Heart left ventricle (tissue), 13 donors: Measurements from ENCODE around the gene WDR33.

Source experiments
- CTCF ChIP-seq, 12 donors: fragments of 200-600 bp; sonication (generic) in 4 of 12; IDR thresholded peaks; one replicate each; pipeline versions ENCODE4 v1.5.0 to v1.8.0; 2018 to 2022; ENCODE audit warnings: antibody characterized with exemption in 12 of 12, mild to moderate bottlenecking in 5 of 12
- POLR2A ChIP-seq, 2 donors: fragments of 450-650 bp; IDR thresholded peaks; one replicate each; pipeline ENCODE4 v1.6.1; 2017; ENCODE audit warnings: antibody characterized with exemption in 2 of 2, mild to moderate bottlenecking in 2 of 2, moderate library complexity in 2 of 2
- donor health status: ischemic (EF 13 %, LVEDD 7.1; RV severe dilation, severe dysfunction).
- donor health status: DM: no; HTN: yes; CAD: no.
- donor health status: DM: no; HTN: no; CAD: no.
- donor health status: ischemic (EF 25% LVEDD 6.9; RV normal size, moderate dysfunction).
- donor health status: ischemic (EF 25% LVEDD 5.7; RV mildly dilated, moderate dysfunction).
- donor health status: ischemic (EF 35%, LVEDD 5.7; RV mildly dilated, moderate dysfunction).
- donor health status: nonischemic (EF 11% LVEDD 7.7; RV severe dilation, severe dysfunction).
- donor health status: DM: yes; HTN: yes; CAD: no.
- donor health status: PGD.
- donor health status: ischemic (EF 29% LVEDD 5.4; RV normal size, mild dysfunction).
- donor health status: nonischemic (EF 23%, LVEDD 6.1; RV moderate dilation, normal function).

- no peak for TF ChIP-seq CTCF (IDR thresholded peaks at IDR 0.05)
- TF ChIP-seq POLR2A (IDR thresholded peaks at IDR 0.05), result no peak
Observed at GRCh38 chr2:127673291-127674069, 137.5 kb downstream of the WDR33 start.
